Dermis lymphatic vessel endothelial cell (primary cell): ENCODE results near the gene XRN2. TPM values are rescaled to one million over a fixed set of nuclear protein-coding genes. Genes with fewer than 3 reads are reported as not detected.

Experiments used
- total RNA-seq: library from RNA; depleted of rRNA; stranded (reverse); fragments of >200 nt; gene quantifications from 2 replicates; pipeline ENCODE4 v1.2.1, GENCODE V29; 2014

The XRN2 gene, protein sequence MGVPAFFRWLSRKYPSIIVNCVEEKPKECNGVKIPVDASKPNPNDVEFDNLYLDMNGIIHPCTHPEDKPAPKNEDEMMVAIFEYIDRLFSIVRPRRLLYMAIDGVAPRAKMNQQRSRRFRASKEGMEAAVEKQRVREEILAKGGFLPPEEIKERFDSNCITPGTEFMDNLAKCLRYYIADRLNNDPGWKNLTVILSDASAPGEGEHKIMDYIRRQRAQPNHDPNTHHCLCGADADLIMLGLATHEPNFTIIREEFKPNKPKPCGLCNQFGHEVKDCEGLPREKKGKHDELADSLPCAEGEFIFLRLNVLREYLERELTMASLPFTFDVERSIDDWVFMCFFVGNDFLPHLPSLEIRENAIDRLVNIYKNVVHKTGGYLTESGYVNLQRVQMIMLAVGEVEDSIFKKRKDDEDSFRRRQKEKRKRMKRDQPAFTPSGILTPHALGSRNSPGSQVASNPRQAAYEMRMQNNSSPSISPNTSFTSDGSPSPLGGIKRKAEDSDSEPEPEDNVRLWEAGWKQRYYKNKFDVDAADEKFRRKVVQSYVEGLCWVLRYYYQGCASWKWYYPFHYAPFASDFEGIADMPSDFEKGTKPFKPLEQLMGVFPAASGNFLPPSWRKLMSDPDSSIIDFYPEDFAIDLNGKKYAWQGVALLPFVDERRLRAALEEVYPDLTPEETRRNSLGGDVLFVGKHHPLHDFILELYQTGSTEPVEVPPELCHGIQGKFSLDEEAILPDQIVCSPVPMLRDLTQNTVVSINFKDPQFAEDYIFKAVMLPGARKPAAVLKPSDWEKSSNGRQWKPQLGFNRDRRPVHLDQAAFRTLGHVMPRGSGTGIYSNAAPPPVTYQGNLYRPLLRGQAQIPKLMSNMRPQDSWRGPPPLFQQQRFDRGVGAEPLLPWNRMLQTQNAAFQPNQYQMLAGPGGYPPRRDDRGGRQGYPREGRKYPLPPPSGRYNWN
- 75.6 and 105 TPM in 2 replicates for total RNA-seq

DNA sequence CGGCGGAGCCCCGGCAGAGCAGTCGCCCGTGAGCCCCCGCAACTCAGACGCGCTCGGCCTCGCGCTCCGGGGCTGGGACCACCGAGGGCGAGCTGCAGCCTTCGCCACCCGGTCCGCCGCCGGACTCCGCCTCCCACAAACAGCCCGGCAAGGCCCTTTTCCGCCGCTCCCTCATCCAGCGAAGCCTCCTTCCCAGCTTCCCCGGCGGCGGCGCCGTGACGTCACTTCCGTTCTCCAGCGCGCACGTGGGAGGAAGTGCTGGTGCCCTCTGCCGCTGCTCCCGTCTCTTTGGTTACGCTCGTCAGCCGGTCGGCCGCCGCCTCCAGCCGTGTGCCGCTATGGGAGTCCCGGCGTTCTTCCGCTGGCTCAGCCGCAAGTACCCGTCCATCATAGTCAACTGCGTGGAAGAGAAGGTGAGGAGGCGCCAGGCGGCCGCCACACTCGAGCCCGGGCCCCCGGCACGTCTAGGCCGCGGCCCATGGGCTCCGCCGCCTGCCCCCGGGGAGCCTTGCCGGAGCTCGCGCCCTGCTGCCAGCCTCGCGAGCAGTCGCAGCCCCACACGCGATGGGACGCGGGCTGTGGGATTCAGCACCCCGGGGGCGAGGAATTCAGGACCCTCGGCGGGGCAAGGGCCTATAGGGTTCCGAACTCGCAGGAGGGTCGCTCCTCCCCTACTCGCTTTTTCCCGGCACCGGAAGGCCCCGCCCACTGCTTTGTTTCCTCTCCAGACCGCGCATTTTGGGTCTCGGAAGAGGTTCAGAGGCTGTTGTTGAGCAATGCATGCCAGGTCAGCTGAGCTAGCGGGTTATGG lies at the start of gene XRN2:
Gene XRN2, plus strand, starts transcription at position 271 of the 811 bp plus-strand sequence. Its CDS starts 68 bp downstream, at position 339.

DNA sequence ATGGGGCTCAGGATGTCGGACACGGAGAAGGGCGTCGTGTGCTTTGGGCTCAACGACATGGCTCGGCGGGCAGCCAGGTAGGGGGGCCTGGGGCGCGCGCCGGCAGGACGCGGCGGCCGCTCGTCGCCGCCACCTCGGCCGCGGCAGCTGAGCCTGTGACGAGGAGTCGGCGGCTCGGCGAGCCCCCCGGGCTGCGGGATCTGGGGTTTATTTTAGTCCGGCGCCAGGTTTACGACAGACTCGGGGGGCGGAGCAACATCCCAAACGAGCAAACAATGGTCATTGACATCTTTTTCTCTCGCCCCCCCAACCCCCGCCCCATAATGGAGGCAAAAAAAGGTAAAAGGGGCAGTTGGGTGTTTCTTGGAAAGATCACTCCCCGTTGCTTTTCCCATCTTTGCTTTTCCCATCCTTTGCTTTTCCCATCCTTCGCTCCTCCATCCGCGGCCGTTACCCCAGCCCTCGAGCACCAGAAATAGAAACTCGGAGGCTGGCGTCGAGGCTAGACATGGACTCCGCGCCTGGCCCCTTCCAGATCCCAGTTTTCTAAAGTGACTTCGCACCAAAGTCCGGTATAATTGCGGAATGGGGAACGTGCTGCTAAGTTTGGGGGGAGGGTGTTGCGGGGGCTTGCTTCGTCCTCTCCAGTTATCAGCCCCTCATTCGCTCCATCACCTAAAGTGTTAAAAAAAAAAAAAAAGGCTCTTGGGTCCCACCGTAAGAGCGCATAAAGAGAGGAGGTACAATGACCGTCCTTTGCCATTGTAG lies 94.4 kb downstream of the XRN2 start, which contains the start of gene NKX2-4:
Gene NKX2-4, minus strand, starts transcription at position 186 of the 768 bp plus-strand sequence. Its CDS starts 127 bp downstream, at position 59.

Other genes starting within 250 kb of the XRN2 start
- not detected in 2 replicates for gene LINC00237, start 197.0 kb upstream of the XRN2 start, total RNA-seq
- 3.6 and 8.4 TPM in 2 replicates for gene KIZ, start 177.2 kb upstream of the XRN2 start, total RNA-seq
- gene NKX2-4, start 94.2 kb downstream of the XRN2 start, total RNA-seq, result not detected in 2 replicates
- not detected in 2 replicates for gene NKX2-2, start 210.7 kb downstream of the XRN2 start, total RNA-seq